Upper lobe of right lung (tissue), 1 donor: ENCODE results near the gene PFKP. TPM values are rescaled to one million over a fixed set of nuclear protein-coding genes. Genes with fewer than 3 reads are reported as not detected.

ENCODE experiments used
- ATAC-seq: fragments of 200-7000 bp; cut with Tn5 transposase; one replicate; pipeline ENCODE4 v1.9.1; 2020; ENCODE audit warnings: mild to moderate bottlenecking, moderate library complexity
- DNase-seq: peaks from one replicate; pipeline ENCODE4 v3.0.0-alpha.2; 2020
- H3K27ac ChIP-seq: fragments of 200-600 bp; one replicate; pipeline ENCODE4 v1.8.0; 2022
- H3K27me3 ChIP-seq: fragments of 200-600 bp; one replicate; pipeline ENCODE4 v1.8.0; 2022; ENCODE audit warnings: mild to moderate bottlenecking
- H3K36me3 ChIP-seq: fragments of 200-600 bp; one replicate; pipeline ENCODE4 v1.8.0; 2022
- H3K4me1 ChIP-seq: fragments of 200-600 bp; one replicate; pipeline ENCODE4 v1.8.0; 2022
- H3K4me3 ChIP-seq: fragments of 200-600 bp; one replicate; pipeline ENCODE4 v1.8.0; 2022; ENCODE audit warnings: mild to moderate bottlenecking
- H3K9me3 ChIP-seq: fragments of 200-600 bp; one replicate; pipeline ENCODE4 v1.8.0; 2022
- intact Hi-C: fragments of 100-400 bp; cut with DNase I; formaldehyde crosslinking; loops from one replicate; pipeline ENCODE4 v1.11.0; 2022
- total RNA-seq: library from RNA; stranded (reverse); fragmentation: NEBNext Ultra II Directional; extraction: Animal tissue kit (Norgen Biotek cat#: 25700); gene quantifications from one replicate; pipeline ENCODE4 v1.2.1, GENCODE V29; 2021
- TF ChIP-seq, protein P1 (sequence below): fragments of 200-600 bp; IDR thresholded peaks from one replicate; pipeline ENCODE4 v1.8.0; 2022; ENCODE audit warnings: antibody characterized with exemption
- donor health status: DM: no; HTN: yes; CAD: no; lungs with severe emphysema.

The PFKP gene
- total RNA-seq, 1 donor from 2014 or later, result 29.3 TPM

DNA sequence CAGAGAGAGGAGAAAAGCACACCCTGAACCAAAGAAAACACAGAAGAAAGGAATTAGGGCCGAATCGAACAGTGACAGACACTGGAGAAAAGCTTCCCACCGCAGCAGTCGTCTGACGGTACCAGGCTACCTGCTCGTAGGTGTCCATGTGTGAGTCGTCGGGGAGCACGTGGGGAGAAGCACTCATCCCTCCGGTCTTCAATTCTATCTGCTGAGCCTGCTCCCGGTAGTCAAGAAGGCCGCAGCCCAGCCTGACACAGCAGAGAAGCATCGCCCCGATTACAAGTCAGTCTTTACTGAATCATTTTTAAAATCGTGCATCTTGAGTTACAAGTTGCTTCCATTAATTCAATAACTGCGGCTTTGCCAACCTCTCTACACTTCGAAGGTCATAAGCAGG lies 80.7 kb downstream of the PFKP start:
- Histone ChIP-seq H3K36me3 (peaks cover 97% of the 10 kb centered on the region), H3K27ac (no peak overlapping the region), H3K27me3 (no peaks in the 10 kb centered on the region), H3K4me1 (no peaks in the 10 kb centered on the region), H3K4me3 (no peak overlapping the region), H3K9me3 (no peaks in the 10 kb centered on the region)
- DNase-seq (no peak), ATAC-seq (no peak)
- TF ChIP-seq, protein P1, sequence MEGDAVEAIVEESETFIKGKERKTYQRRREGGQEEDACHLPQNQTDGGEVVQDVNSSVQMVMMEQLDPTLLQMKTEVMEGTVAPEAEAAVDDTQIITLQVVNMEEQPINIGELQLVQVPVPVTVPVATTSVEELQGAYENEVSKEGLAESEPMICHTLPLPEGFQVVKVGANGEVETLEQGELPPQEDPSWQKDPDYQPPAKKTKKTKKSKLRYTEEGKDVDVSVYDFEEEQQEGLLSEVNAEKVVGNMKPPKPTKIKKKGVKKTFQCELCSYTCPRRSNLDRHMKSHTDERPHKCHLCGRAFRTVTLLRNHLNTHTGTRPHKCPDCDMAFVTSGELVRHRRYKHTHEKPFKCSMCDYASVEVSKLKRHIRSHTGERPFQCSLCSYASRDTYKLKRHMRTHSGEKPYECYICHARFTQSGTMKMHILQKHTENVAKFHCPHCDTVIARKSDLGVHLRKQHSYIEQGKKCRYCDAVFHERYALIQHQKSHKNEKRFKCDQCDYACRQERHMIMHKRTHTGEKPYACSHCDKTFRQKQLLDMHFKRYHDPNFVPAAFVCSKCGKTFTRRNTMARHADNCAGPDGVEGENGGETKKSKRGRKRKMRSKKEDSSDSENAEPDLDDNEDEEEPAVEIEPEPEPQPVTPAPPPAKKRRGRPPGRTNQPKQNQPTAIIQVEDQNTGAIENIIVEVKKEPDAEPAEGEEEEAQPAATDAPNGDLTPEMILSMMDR, result no peak
- intact Hi-C loops, result no loop called here

DNA sequence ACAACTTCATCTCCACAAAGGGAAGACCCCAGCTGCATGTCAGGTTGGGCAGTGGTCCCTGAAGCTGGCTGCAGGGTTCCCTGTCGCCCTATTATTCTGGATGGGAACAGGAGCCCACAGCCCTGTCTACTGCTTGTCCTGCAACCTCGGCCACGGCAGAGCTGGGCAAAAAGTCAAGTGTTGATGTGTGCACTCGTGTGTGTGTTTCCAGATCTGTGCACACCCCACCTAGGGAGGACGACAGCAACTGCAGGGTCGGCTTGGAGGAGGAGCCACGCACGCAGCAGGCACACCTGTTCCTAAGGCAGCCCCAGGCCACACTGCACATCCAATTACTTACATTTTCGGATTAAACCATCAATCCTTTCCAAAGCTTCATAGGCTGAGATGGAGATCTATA lies 81.6 kb downstream of the PFKP start:
- no peaks in the 10 kb centered on the region for H3K4me1 ChIP-seq
- H3K4me3 ChIP-seq, result no peak overlapping the region
- no peaks in the 10 kb centered on the region for H3K9me3 ChIP-seq
- intact Hi-C loops, result no loop called here
- TF ChIP-seq, protein P1, result no peak
- peaks cover 97% of the 10 kb centered on the region for H3K36me3 ChIP-seq
- H3K27ac ChIP-seq, result no peak overlapping the region
- H3K27me3 ChIP-seq, result no peaks in the 10 kb centered on the region
- no peak for ATAC-seq
- no peak for DNase-seq

DNA sequence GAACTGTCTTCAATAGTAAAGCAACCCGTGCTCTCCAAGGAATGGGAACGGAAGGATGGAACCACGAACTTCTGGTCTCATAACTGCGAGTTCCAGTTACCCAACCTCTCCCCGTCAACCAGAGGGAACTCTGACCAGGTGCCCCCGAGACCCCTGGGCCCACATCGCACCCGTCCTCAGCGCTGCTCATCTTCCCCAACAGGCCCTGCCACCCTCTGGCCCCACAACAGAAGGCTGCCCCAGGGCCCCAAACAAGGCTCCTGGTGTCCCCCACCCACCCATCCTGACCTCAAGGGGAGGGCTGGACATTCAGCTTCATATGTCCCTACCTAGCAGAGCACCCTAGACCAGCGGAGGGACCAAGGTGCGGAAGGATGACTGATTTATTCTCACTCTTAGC lies 82.6 kb downstream of the PFKP start:
- intact Hi-C loops, result no loop called here
- Histone ChIP-seq H3K27ac (no peak overlapping the region), H3K36me3 (peaks cover 97% of the 10 kb centered on the region), H3K9me3 (no peaks in the 10 kb centered on the region), H3K27me3 (no peaks in the 10 kb centered on the region), H3K4me3 (no peak overlapping the region), H3K4me1 (no peaks in the 10 kb centered on the region)
- DNase-seq, result no peak
- no peak for ATAC-seq
- TF ChIP-seq, protein P1, result no peak

DNA sequence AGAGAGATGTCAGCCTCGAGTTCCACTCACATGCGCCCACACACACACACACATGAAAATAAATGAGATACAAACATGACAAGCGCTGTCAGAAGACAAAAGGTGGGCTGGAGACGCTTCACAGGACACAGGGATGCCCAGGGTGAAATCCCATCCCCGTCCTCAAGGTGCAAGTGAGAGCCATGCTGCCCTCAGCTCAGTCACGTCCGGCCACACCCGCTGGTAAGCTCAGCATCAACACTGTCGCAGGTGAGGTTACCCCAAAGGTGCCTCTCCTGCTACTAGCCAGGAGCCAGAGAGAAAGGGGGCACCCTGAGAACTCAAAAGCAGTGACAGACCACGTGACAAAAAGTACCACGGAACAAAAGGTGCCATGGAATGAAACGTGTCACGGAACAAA lies 83.0 kb downstream of the PFKP start:
- no peaks in the 10 kb centered on the region for H3K4me1 ChIP-seq
- DNase-seq (peak; percentile 29), ATAC-seq (no peak)
- TF ChIP-seq, protein P1, result no peak
- intact Hi-C loops, result no loop called here
- no peaks in the 10 kb centered on the region for H3K9me3 ChIP-seq
- no peak overlapping the region for H3K4me3 ChIP-seq
- no peaks in the 10 kb centered on the region for H3K27me3 ChIP-seq
- H3K27ac ChIP-seq, result no peak overlapping the region
- H3K36me3 ChIP-seq, result peaks cover 97% of the 10 kb centered on the region

DNA sequence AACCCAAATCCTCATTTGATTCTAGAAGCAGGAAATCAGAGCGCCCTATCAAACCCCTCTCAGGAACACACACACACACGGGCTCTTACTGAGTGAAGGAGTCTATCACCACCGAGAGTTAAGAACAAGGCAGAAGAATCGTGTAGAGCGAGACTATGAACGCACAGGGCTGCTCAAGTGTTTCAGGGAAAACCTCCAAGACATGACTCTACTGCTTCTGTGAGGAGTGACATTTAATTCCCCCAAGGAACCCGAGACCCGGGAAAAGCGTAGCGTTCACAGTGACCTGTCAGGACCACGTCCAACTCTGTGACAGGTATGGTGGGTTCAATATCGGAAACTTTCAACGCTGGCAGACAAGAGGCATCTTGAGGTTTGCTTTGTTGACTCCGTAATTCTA lies 83.6 kb downstream of the PFKP start:
- DNase-seq, result peak; percentile 15
- no peak for ATAC-seq
- TF ChIP-seq, protein P1, result no peak
- Histone ChIP-seq H3K27me3 (no peaks in the 10 kb centered on the region), H3K4me3 (no peak overlapping the region), H3K27ac (no peak overlapping the region), H3K9me3 (no peaks in the 10 kb centered on the region), H3K36me3 (peaks cover 97% of the 10 kb centered on the region), H3K4me1 (no peaks in the 10 kb centered on the region)
- intact Hi-C loops, result no loop called here

DNA sequence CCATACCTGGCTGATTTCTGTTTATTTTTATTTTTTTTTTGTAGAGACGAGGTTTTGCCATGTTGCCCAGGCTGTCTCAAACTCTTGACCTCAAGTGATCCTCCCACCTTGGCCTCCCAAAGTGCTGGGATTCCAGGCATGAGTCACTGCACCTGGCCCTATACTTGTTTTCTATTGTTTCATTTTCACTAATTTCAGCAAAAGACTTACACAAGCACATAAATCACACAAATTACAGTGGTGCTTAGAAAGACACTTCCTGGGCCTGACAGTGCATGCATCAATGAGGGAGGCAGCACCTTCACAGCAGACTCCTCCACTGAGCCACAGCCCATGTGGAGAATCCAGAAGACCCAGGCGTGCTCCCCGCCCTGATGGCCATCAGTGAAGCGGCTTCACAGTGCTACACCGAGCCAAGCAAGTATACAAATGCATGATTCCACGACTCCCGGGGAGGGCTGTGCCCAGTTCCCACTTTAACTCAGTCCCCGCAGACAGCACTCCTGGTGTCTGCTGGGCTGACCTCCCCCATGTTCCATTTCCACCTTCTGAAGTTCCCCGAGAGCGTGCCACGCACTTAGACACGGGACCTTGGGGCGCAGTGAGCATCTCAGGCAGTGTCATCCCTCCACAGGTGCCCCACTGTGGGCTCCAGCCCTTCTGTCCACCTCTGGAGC lies 84.7 kb downstream of the PFKP start:
- Histone ChIP-seq H3K27me3 (no peaks in the 10 kb centered on the region), H3K9me3 (no peaks in the 10 kb centered on the region), H3K4me3 (no peak overlapping the region), H3K4me1 (no peaks in the 10 kb centered on the region), H3K36me3 (peaks cover 97% of the 10 kb centered on the region), H3K27ac (no peak overlapping the region)
- ATAC-seq, result peak; percentile 19
- DNase-seq, result peak; percentile 47
- TF ChIP-seq, protein P1, result no peak
- intact Hi-C loops, result no loop called here
